OCI-LY7 (cell line): ENCODE data around the gene KRT35. TPM values are rescaled to one million over a fixed set of nuclear protein-coding genes. Genes with fewer than 3 reads are reported as not detected.

Source experiments
- BruUV-seq: library from RNA; stranded (reverse); fragments of 400-500 nt; replicated peaks from 2 replicates; lab custom pipeline; 2021; lab: Mats Ljungman, UMichigan
- CTCF ChIA-PET: fragments of 300-600 bp; sonication (Branson Sonifier 250); formaldehyde crosslinking; loops from one replicate; lab custom pipeline; 2022; ENCODE audit warnings: antibody characterized with exemption; ENCODE audit not compliant: unreplicated experiment; lab: Charles Lee
- POLR2A ChIA-PET: fragments of 300-600 bp; sonication (Branson Sonifier 250); formaldehyde crosslinking; loops from one replicate; lab custom pipeline; 2022; ENCODE audit warnings: antibody characterized with exemption; lab: Charles Lee
- DNase-seq: peaks from one replicate; pipeline ENCODE4 v3.0.0-alpha.2; 2015; ENCODE audit warnings: low spot score
- H2AFZ ChIP-seq: fragments of 200-600 bp; sonication (generic), shearing (Covaris generic); 2 replicates; pipeline ENCODE4 v1.6.1; 2014; ENCODE audit warnings: mild to moderate bottlenecking, antibody characterized with exemption, low read length, moderate library complexity
- H3K27ac ChIP-seq: fragments of 200-600 bp; sonication (generic); 2 replicates; pipeline ENCODE4 v1.5.1; 2014; ENCODE audit warnings: mixed run types, low read depth, mild to moderate bottlenecking, moderate library complexity, low read length, inconsistent platforms; ENCODE audit not compliant: poor library complexity, severe bottlenecking
- H3K36me3 ChIP-seq: fragments of 200-600 bp; sonication (generic); 2 replicates; pipeline ENCODE4 v1.6.1; 2014; ENCODE audit warnings: mild to moderate bottlenecking, antibody characterized with exemption, low read length, moderate library complexity, mixed read lengths; ENCODE audit not compliant: insufficient read depth
- H3K4me1 ChIP-seq: fragments of 200-600 bp; sonication (generic); 2 replicates; pipeline ENCODE4 v1.5.1; 2014; ENCODE audit warnings: mild to moderate bottlenecking, low read length; ENCODE audit not compliant: insufficient read depth, poor library complexity, severe bottlenecking
- H3K4me2 ChIP-seq: fragments of 200-600 bp; sonication (generic); 2 replicates; pipeline ENCODE4 v1.6.1; 2014; ENCODE audit warnings: mild to moderate bottlenecking, low read length
- H3K4me3 ChIP-seq: fragments of 200-600 bp; sonication (generic); 2 replicates; pipeline ENCODE4 v1.5.1; 2014; ENCODE audit warnings: mild to moderate bottlenecking, low read depth, low read length; ENCODE audit not compliant: poor library complexity, severe bottlenecking
- H3K79me2 ChIP-seq: fragments of 200-600 bp; sonication (generic); 2 replicates; pipeline ENCODE4 v1.6.1; 2016; ENCODE audit warnings: low read depth, mild to moderate bottlenecking, low read length, moderate library complexity, mixed read lengths; ENCODE audit not compliant: insufficient read depth
- H3K9me2 ChIP-seq: fragments of 200-600 bp; sonication (generic); 2 replicates; pipeline ENCODE4 v1.6.1; 2016; ENCODE audit warnings: mild to moderate bottlenecking, low read length, mixed read lengths; ENCODE audit not compliant: insufficient read depth
- H3K9me3 ChIP-seq: fragments of 200-600 bp; sonication (generic); 2 replicates; pipeline ENCODE4 v1.6.1; 2014; ENCODE audit warnings: mild to moderate bottlenecking, mixed run types, low read length, mixed read lengths
- H4K20me1 ChIP-seq: fragments of 200-600 bp; sonication (generic); 2 replicates; pipeline ENCODE4 v1.6.1; 2014; ENCODE audit warnings: mild to moderate bottlenecking, antibody characterized with exemption, low read length, moderate library complexity, mixed read lengths; ENCODE audit not compliant: insufficient read depth
- EZH2phosphoT487 ChIP-seq: fragments of 200-600 bp; sonication (generic); IDR thresholded peaks from 2 replicates; pipeline ENCODE4 v1.6.1; 2018; ENCODE audit warnings: low read depth, borderline replicate concordance, mild to moderate bottlenecking, mixed run types, antibody characterized with exemption, low read length, moderate library complexity, mixed read lengths
- intact Hi-C: fragments of 100-400 bp; cut with micrococcal nuclease; formaldehyde crosslinking; loops from one replicate; pipeline ENCODE4 v1.10.0; 2022; ENCODE audit not compliant: unreplicated experiment
- total RNA-seq, 2 experiments: library from RNA; depleted of rRNA in 1 of 2; stranded (reverse); fragments of >200 nt in 1 of 2; shearing (Covaris generic) in 1 of 2; gene quantifications; 2 replicates each; pipeline ENCODE4 v1.2.3, GENCODE V29; 2014 to 2022
- TF ChIP-seq, protein P1 (sequence below): fragments of 200-600 bp; sonication (generic); conservative IDR thresholded peaks from 2 replicates; pipeline ENCODE4 v1.5.1; 2014; ENCODE audit warnings: mild to moderate bottlenecking, antibody characterized with exemption, low read length, moderate library complexity, mixed read lengths

The KRT35 gene
- total RNA-seq, 2 experiments from 2014 or later = not detected

DNA sequence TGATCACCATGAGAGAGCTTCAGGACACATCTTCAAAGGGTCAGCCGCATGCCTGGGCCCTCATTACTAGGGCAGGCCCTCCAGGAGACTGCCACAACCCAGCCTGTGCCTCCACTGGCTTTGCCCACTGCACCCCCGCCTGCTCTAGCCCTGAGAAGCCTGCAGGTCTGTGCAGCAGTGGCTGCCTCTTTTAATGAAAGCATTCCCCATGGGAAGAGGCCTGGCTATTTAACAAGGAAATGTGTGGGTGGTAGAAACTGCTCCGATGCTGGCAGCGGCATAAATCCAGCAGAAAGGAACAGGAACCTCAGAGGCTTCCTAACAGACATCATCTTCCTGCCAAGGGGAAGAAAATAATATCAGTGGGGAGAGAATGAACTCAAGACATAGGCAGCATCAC is 13.4 kb downstream of the KRT35 start:
- DNase-seq = no peak
- Histone ChIP-seq H3K4me1 (no peaks in the 10 kb centered on the region), H2AFZ (no peak overlapping the region), H3K79me2 (no peaks in the 10 kb centered on the region), H3K4me3 (no peak overlapping the region), H3K36me3 (no peaks in the 10 kb centered on the region), H3K4me2 (no peak overlapping the region), H3K27ac (no peak overlapping the region), H3K9me3 (no peaks in the 10 kb centered on the region), H4K20me1 (no peaks in the 10 kb centered on the region), H3K9me2 (no peaks in the 10 kb centered on the region)
- TF ChIP-seq EZH2phosphoT487 = no peak
- TF ChIP-seq, protein P1, sequence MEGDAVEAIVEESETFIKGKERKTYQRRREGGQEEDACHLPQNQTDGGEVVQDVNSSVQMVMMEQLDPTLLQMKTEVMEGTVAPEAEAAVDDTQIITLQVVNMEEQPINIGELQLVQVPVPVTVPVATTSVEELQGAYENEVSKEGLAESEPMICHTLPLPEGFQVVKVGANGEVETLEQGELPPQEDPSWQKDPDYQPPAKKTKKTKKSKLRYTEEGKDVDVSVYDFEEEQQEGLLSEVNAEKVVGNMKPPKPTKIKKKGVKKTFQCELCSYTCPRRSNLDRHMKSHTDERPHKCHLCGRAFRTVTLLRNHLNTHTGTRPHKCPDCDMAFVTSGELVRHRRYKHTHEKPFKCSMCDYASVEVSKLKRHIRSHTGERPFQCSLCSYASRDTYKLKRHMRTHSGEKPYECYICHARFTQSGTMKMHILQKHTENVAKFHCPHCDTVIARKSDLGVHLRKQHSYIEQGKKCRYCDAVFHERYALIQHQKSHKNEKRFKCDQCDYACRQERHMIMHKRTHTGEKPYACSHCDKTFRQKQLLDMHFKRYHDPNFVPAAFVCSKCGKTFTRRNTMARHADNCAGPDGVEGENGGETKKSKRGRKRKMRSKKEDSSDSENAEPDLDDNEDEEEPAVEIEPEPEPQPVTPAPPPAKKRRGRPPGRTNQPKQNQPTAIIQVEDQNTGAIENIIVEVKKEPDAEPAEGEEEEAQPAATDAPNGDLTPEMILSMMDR = no peak
- CTCF ChIA-PET = no interaction called here
- BruUV-seq = no TSS peak
- intact Hi-C loops = no loop called here
- POLR2A ChIA-PET = interaction anchor here (0.6 kb wide), 1 partner anchor 576 kb away, joined by 3 read pairs; no protein-coding TSS in a partner anchor

DNA sequence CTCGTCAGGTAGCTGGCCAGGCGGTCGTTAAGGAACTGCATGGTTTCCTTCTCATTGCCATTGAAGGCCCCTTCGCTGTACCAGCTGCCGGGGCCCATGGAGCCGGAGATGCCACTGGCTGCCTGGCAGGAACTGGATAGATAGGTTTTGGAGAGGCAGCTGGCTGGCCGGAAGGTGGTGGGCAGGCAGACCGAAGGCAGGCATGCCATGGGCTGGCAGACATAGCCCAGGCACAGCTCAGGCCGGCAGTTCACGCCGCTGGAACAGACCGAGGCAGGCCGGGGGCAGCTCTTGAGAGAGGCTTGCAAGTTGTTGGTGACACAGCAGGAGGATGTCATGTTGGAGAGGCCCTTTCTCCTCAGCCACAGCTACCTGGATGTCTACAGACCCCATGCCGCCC is 14.0 kb downstream of the KRT35 start, which contains the start of gene KRT32:
Gene KRT32, minus strand, starts transcription at position 399 of the 400 bp plus-strand sequence. Its CDS starts 61 bp downstream, at position 338.
- H3K36me3 ChIP-seq = no peaks in the 10 kb centered on the region
- no peaks in the 10 kb centered on the region for H4K20me1 ChIP-seq
- H3K4me3 ChIP-seq = no peak within 1 kb of the TSS
- no peak for DNase-seq
- no peaks in the 10 kb centered on the region for H3K79me2 ChIP-seq
- no peaks in the 10 kb centered on the region for H3K9me3 ChIP-seq
- H3K27ac ChIP-seq = no peak within 1 kb of the TSS
- H3K4me1 ChIP-seq = no peaks in the 10 kb centered on the region
- H2AFZ ChIP-seq = no peak within 1 kb of the TSS
- intact Hi-C loops = no loop called here
- ChIA-PET POLR2A (no interaction called here), CTCF (no interaction called here)
- TF ChIP-seq, protein P1 = no peak
- TF ChIP-seq EZH2phosphoT487 = no peak
- no peaks in the 10 kb centered on the region for H3K9me2 ChIP-seq
- no TSS peak for BruUV-seq
- H3K4me2 ChIP-seq = no peak within 1 kb of the TSS

DNA sequence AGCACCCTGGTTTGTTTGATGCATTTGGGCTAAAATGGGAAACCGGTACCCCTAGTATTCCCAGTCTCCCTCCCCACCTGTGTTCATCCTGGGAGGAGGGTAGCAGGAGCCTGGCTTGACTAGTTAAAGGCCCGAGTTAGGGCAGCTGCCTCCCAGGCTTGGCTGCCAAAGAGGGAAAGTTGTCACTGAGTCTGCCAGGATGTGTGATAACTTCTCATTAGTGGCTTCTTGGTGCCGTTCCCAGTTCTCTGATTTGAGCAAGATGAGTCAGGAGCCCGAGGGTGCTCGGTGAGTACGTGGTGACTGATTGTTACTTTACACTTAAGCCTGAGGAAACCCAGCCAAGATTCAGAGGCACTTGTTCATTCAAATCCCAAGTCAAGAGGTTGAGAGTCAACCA is 16.3 kb downstream of the KRT35 start:
- H3K9me2 ChIP-seq = no peaks in the 10 kb centered on the region
- CTCF ChIA-PET = no interaction called here
- no peaks in the 10 kb centered on the region for H4K20me1 ChIP-seq
- no peaks in the 10 kb centered on the region for H3K36me3 ChIP-seq
- POLR2A ChIA-PET = no interaction called here
- H2AFZ ChIP-seq = no peak overlapping the region
- H3K79me2 ChIP-seq = no peaks in the 10 kb centered on the region
- BruUV-seq = no TSS peak
- no peak for TF ChIP-seq EZH2phosphoT487
- TF ChIP-seq, protein P1 = no peak
- intact Hi-C loops = no loop called here
- no peaks in the 10 kb centered on the region for H3K4me1 ChIP-seq
- H3K27ac ChIP-seq = no peak overlapping the region
- DNase-seq = no peak
- no peak overlapping the region for H3K4me3 ChIP-seq
- H3K9me3 ChIP-seq = no peaks in the 10 kb centered on the region
- H3K4me2 ChIP-seq = no peak overlapping the region
